ENCODE measurements around the gene COQ10B. TPM values are rescaled to one million over a fixed set of nuclear protein-coding genes. Genes with fewer than 3 reads are reported as not detected.

Gene COQ10B
- 10 to 100 TPM; 10.6 to 12.0 TPM for polyA plus RNA-seq

- Histone ChIP-seq H3K4me1 (ENCODE audit: control insufficient read depth in 2 of 2, insufficient read depth in 2 of 2, low read length in 1 of 2) (no peaks in the 10 kb centered on the region), H3K27ac (ENCODE audit: low read depth in 2 of 2, low read length in 1 of 2) (peak within 1 kb of the TSS; percentile 97 to 100), H3K9me3 (ENCODE audit: control insufficient read depth in 2 of 2, insufficient read depth in 1 of 2, low read depth in 1 of 2, low read length in 1 of 2) (no peaks in the 10 kb centered on the region), H3K27me3 (ENCODE audit: control insufficient read depth in 1 of 2, insufficient read depth in 2 of 2, low read length in 2 of 2) (no peaks in the 10 kb centered on the region), H3K4me3 (ENCODE audit: low read depth in 1 of 2, low read length in 2 of 2) (peak within 1 kb of the TSS; percentile 63 to 74), H3K36me3 (ENCODE audit: control insufficient read depth in 2 of 2, insufficient read depth in 2 of 2, low read length in 1 of 2) (no peaks in the 10 kb centered on the region)
- WGBS, 2 donors, result 0% methylated on average over 70 of the region's 70 CpGs
These were observed at the start of gene COQ10B for GRCh38 chr2:197453123-197453913. Gene COQ10B, plus strand, starts transcription at chr2:197453552. Its CDS starts 9 bp downstream, at chr2:197453561.

- Histone ChIP-seq H3K4me3 (ENCODE audit: low read depth in 1 of 2, low read length in 2 of 2) (no peak overlapping the region), H3K36me3 (ENCODE audit: control insufficient read depth in 2 of 2, insufficient read depth in 2 of 2, low read length in 1 of 2) (peaks cover 0 to 19% of the 10 kb centered on the region in 2 donors)
- 84 to 91% methylated on average over 2 of the region's 2 CpGs for whole genome bisulfite sequencing, 2 donors
These were observed 47.8 kb upstream of the COQ10B start for GRCh38 chr2:197405582-197405981.

GRCh38 chr2:197414039-197414438, 39.3 kb upstream of the COQ10B start:
- Histone ChIP-seq H3K27me3 (ENCODE audit: control insufficient read depth in 1 of 2, insufficient read depth in 2 of 2, low read length in 2 of 2) (no peaks in the 10 kb centered on the region), H3K4me3 (ENCODE audit: low read depth in 1 of 2, low read length in 2 of 2) (no peak overlapping the region), H3K27ac (ENCODE audit: low read depth in 2 of 2, low read length in 1 of 2) (no peak overlapping the region), H3K36me3 (ENCODE audit: control insufficient read depth in 2 of 2, insufficient read depth in 2 of 2, low read length in 1 of 2) (peaks cover 9 to 19% of the 10 kb centered on the region in 2 donors), H3K9me3 (ENCODE audit: control insufficient read depth in 2 of 2, insufficient read depth in 1 of 2, low read depth in 1 of 2, low read length in 1 of 2) (no peaks in the 10 kb centered on the region), H3K4me1 (ENCODE audit: control insufficient read depth in 2 of 2, insufficient read depth in 2 of 2, low read length in 1 of 2) (no peaks in the 10 kb centered on the region)
- 83 to 88% methylated on average over 5 of the region's 5 CpGs for WGBS, 2 donors

More at GRCh38 chr2:197405582-197405981, 47.8 kb upstream of the COQ10B start:
- H3K27ac ChIP-seq (ENCODE audit: low read depth in 2 of 2, low read length in 1 of 2), result no peak overlapping the region
- no peaks in the 10 kb centered on the region for H3K4me1 ChIP-seq (ENCODE audit: control insufficient read depth in 2 of 2, insufficient read depth in 2 of 2, low read length in 1 of 2)
- H3K9me3 ChIP-seq (ENCODE audit: control insufficient read depth in 2 of 2, insufficient read depth in 1 of 2, low read depth in 1 of 2, low read length in 1 of 2), result no peaks in the 10 kb centered on the region
- H3K27me3 ChIP-seq (ENCODE audit: control insufficient read depth in 1 of 2, insufficient read depth in 2 of 2, low read length in 2 of 2), result no peaks in the 10 kb centered on the region

- no peaks in the 10 kb centered on the region for H3K27me3 ChIP-seq (ENCODE audit: control insufficient read depth in 1 of 2, insufficient read depth in 2 of 2, low read length in 2 of 2)
- WGBS, 2 donors, result 83 to 88% methylated on average over 2 of the region's 2 CpGs
- H3K4me1 ChIP-seq (ENCODE audit: control insufficient read depth in 2 of 2, insufficient read depth in 2 of 2, low read length in 1 of 2), result no peaks in the 10 kb centered on the region
- peaks cover 9 to 17% of the 10 kb centered on the region in 2 donors for H3K36me3 ChIP-seq (ENCODE audit: control insufficient read depth in 2 of 2, insufficient read depth in 2 of 2, low read length in 1 of 2)
- no peak overlapping the region for H3K4me3 ChIP-seq (ENCODE audit: low read depth in 1 of 2, low read length in 2 of 2)
- no peak overlapping the region for H3K27ac ChIP-seq (ENCODE audit: low read depth in 2 of 2, low read length in 1 of 2)
- H3K9me3 ChIP-seq (ENCODE audit: control insufficient read depth in 2 of 2, insufficient read depth in 1 of 2, low read depth in 1 of 2, low read length in 1 of 2), result no peaks in the 10 kb centered on the region
These were observed 38.8 kb upstream of the COQ10B start for GRCh38 chr2:197414515-197414914.

GRCh38 chr2:197416268-197416667, 37.1 kb upstream of the COQ10B start:
- H3K4me1 ChIP-seq (ENCODE audit: control insufficient read depth in 2 of 2, insufficient read depth in 2 of 2, low read length in 1 of 2), result no peaks in the 10 kb centered on the region
- peaks cover 9 to 10% of the 10 kb centered on the region in 2 donors for H3K36me3 ChIP-seq (ENCODE audit: control insufficient read depth in 2 of 2, insufficient read depth in 2 of 2, low read length in 1 of 2)
- WGBS, 2 donors, result 80 to 98% methylated on average over 1 of the region's 1 CpG
- H3K27ac ChIP-seq (ENCODE audit: low read depth in 2 of 2, low read length in 1 of 2), result no peak overlapping the region
- H3K27me3 ChIP-seq (ENCODE audit: control insufficient read depth in 1 of 2, insufficient read depth in 2 of 2, low read length in 2 of 2), result no peaks in the 10 kb centered on the region
- H3K4me3 ChIP-seq (ENCODE audit: low read depth in 1 of 2, low read length in 2 of 2), result no peak overlapping the region
- no peaks in the 10 kb centered on the region for H3K9me3 ChIP-seq (ENCODE audit: control insufficient read depth in 2 of 2, insufficient read depth in 1 of 2, low read depth in 1 of 2, low read length in 1 of 2)

GRCh38 chr2:197419438-197419837, 33.9 kb upstream of the COQ10B start:
- Histone ChIP-seq H3K36me3 (ENCODE audit: control insufficient read depth in 2 of 2, insufficient read depth in 2 of 2, low read length in 1 of 2) (peaks cover 9 to 13% of the 10 kb centered on the region in 2 donors), H3K4me3 (ENCODE audit: low read depth in 1 of 2, low read length in 2 of 2) (no peak overlapping the region), H3K27me3 (ENCODE audit: control insufficient read depth in 1 of 2, insufficient read depth in 2 of 2, low read length in 2 of 2) (no peaks in the 10 kb centered on the region), H3K4me1 (ENCODE audit: control insufficient read depth in 2 of 2, insufficient read depth in 2 of 2, low read length in 1 of 2) (no peaks in the 10 kb centered on the region), H3K27ac (ENCODE audit: low read depth in 2 of 2, low read length in 1 of 2) (no peak overlapping the region), H3K9me3 (ENCODE audit: control insufficient read depth in 2 of 2, insufficient read depth in 1 of 2, low read depth in 1 of 2, low read length in 1 of 2) (no peaks in the 10 kb centered on the region)

GRCh38 chr2:197423307-197423706, 30.0 kb upstream of the COQ10B start:
- Histone ChIP-seq H3K36me3 (ENCODE audit: control insufficient read depth in 2 of 2, insufficient read depth in 2 of 2, low read length in 1 of 2) (peaks cover 0 to 3% of the 10 kb centered on the region in 2 donors), H3K9me3 (ENCODE audit: control insufficient read depth in 2 of 2, insufficient read depth in 1 of 2, low read depth in 1 of 2, low read length in 1 of 2) (no peaks in the 10 kb centered on the region), H3K4me1 (ENCODE audit: control insufficient read depth in 2 of 2, insufficient read depth in 2 of 2, low read length in 1 of 2) (peaks cover 0 to 3% of the 10 kb centered on the region in 2 donors), H3K27ac (ENCODE audit: low read depth in 2 of 2, low read length in 1 of 2) (no peak overlapping the region), H3K4me3 (ENCODE audit: low read depth in 1 of 2, low read length in 2 of 2) (no peak overlapping the region), H3K27me3 (ENCODE audit: control insufficient read depth in 1 of 2, insufficient read depth in 2 of 2, low read length in 2 of 2) (no peaks in the 10 kb centered on the region)
- WGBS, 2 donors, result 86 to 95% methylated on average over 2 of the region's 2 CpGs

- Histone ChIP-seq H3K36me3 (ENCODE audit: control insufficient read depth in 2 of 2, insufficient read depth in 2 of 2, low read length in 1 of 2) (peaks cover 0 to 3% of the 10 kb centered on the region in 2 donors), H3K27me3 (ENCODE audit: control insufficient read depth in 1 of 2, insufficient read depth in 2 of 2, low read length in 2 of 2) (no peaks in the 10 kb centered on the region), H3K9me3 (ENCODE audit: control insufficient read depth in 2 of 2, insufficient read depth in 1 of 2, low read depth in 1 of 2, low read length in 1 of 2) (no peaks in the 10 kb centered on the region), H3K4me3 (ENCODE audit: low read depth in 1 of 2, low read length in 2 of 2) (no peak overlapping the region), H3K27ac (ENCODE audit: low read depth in 2 of 2, low read length in 1 of 2) (no peak overlapping the region), H3K4me1 (ENCODE audit: control insufficient read depth in 2 of 2, insufficient read depth in 2 of 2, low read length in 1 of 2) (peaks cover 0 to 3% of the 10 kb centered on the region in 2 donors)
- WGBS, 2 donors, result 57 to 64% methylated on average over 7 of the region's 7 CpGs
These were observed 27.8 kb upstream of the COQ10B start for GRCh38 chr2:197425550-197425949.

GRCh38 chr2:197426723-197427603, 26.4 kb upstream of the COQ10B start:
- Histone ChIP-seq H3K27ac (ENCODE audit: low read depth in 2 of 2, low read length in 1 of 2) (no peak overlapping the region), H3K4me3 (ENCODE audit: low read depth in 1 of 2, low read length in 2 of 2) (no peak overlapping the region), H3K4me1 (ENCODE audit: control insufficient read depth in 2 of 2, insufficient read depth in 2 of 2, low read length in 1 of 2) (peaks cover 0 to 3% of the 10 kb centered on the region in 2 donors), H3K9me3 (ENCODE audit: control insufficient read depth in 2 of 2, insufficient read depth in 1 of 2, low read depth in 1 of 2, low read length in 1 of 2) (no peaks in the 10 kb centered on the region), H3K36me3 (ENCODE audit: control insufficient read depth in 2 of 2, insufficient read depth in 2 of 2, low read length in 1 of 2) (peaks cover 0 to 3% of the 10 kb centered on the region in 2 donors), H3K27me3 (ENCODE audit: control insufficient read depth in 1 of 2, insufficient read depth in 2 of 2, low read length in 2 of 2) (no peaks in the 10 kb centered on the region)
- WGBS, 2 donors, result 58 to 69% methylated on average over 2 of the region's 2 CpGs

Measured in esophagus (tissue), 2 donors.